GM18502 (cell line): Measurements from ENCODE around the gene GCHFR.
A peak's percentile ranks its signal among the peaks of the same experiment; 100 is the strongest.

Experiments
- ATAC-seq: cut with Tn5 transposase; IDR thresholded peaks from one replicate; pipeline ENCODE4 v1.9.1; 2021; ENCODE audit warnings: mild to moderate bottlenecking; ENCODE audit not compliant: unreplicated experiment, poor library complexity

Gene GCHFR

GRCh38 chr15:40763801-40764628 is at the start of gene GCHFR:
TSS of gene GCHFR (plus strand) at chr15:40764068. CDS start at chr15:40764181, 113 bp downstream.
- peak; percentile 46 for ATAC-seq

GRCh38 chr15:40714144-40714543 is 49.7 kb upstream of the GCHFR start:
- no peak for ATAC-seq

- no peak for ATAC-seq
Measured at GRCh38 chr15:40716165-40716564, 47.7 kb upstream of the GCHFR start.

- no peak for ATAC-seq
Measured at GRCh38 chr15:40721701-40722100, 42.2 kb upstream of the GCHFR start.

- no peak for ATAC-seq
Measured at GRCh38 chr15:40722354-40722753, 41.5 kb upstream of the GCHFR start.

- no peak for ATAC-seq
Measured at GRCh38 chr15:40722934-40723333, 40.9 kb upstream of the GCHFR start.

- no peak for ATAC-seq
Measured at GRCh38 chr15:40723919-40724318, 39.9 kb upstream of the GCHFR start.

- no peak for ATAC-seq
Measured at GRCh38 chr15:40731034-40731433, 32.8 kb upstream of the GCHFR start.

- no peak for ATAC-seq
Measured at GRCh38 chr15:40736575-40736974, 27.3 kb upstream of the GCHFR start.

- no peak for ATAC-seq
Measured at GRCh38 chr15:40737048-40737447, 26.8 kb upstream of the GCHFR start.

- no peak for ATAC-seq
Measured at GRCh38 chr15:40739047-40739446, 24.8 kb upstream of the GCHFR start.

- ATAC-seq: no peak
Measured at GRCh38 chr15:40739854-40740253, 24.0 kb upstream of the GCHFR start.

- no peak for ATAC-seq
Measured at GRCh38 chr15:40743485-40743901, 20.4 kb upstream of the GCHFR start.

- ATAC-seq: no peak
Measured at GRCh38 chr15:40743921-40744814, 19.7 kb upstream of the GCHFR start.

GRCh38 chr15:40744815-40745152 is 19.1 kb upstream of the GCHFR start:
- no peak for ATAC-seq

- ATAC-seq: no peak
Measured at GRCh38 chr15:40746916-40747418, 16.9 kb upstream of the GCHFR start.

- ATAC-seq: no peak
Measured at GRCh38 chr15:40747685-40748631, 15.9 kb upstream of the GCHFR start.

GRCh38 chr15:40749151-40749630 is 14.7 kb upstream of the GCHFR start:
- no peak for ATAC-seq

GRCh38 chr15:40750885-40751284 is 13.0 kb upstream of the GCHFR start:
- no peak for ATAC-seq

- no peak for ATAC-seq
Measured at GRCh38 chr15:40751745-40752144, 12.1 kb upstream of the GCHFR start.
